ENCODE measurements around the gene DMRTC2. TPM values are rescaled to one million over a fixed set of nuclear protein-coding genes. Genes with fewer than 3 reads are reported as not detected.
A peak's percentile ranks its signal among the peaks of the same experiment; 100 is the strongest.

The DMRTC2 gene
- total and polyA plus RNA-seq, 2 of the 13 experiments (the other 11 are each of a cell fraction or from before 2014, with no cell fraction given), result not detected

- no peak for FAIRE-seq
- no peak for DNase-seq (ENCODE audit: low spot score)
- intact Hi-C loops (cut with micrococcal nuclease; ENCODE audit: unreplicated experiment) (no loop called here), in situ Hi-C loops (cut with HindIII; ENCODE audit: extremely low pct_ligation_motif_present, low pct_unique_long_range_greater_than_20kb) (loop anchor here (5.0 to 10.0 kb wide), 2 partner anchors 55 to 78 kb away; partner anchors contain the start of gene RABAC1)
- H3K27me3 ChIP-seq (ENCODE audit: control insufficient read depth in 1 of 2, insufficient read depth in 2 of 2, low read length in 2 of 2), result peaks cover 1 to 6% of the 10 kb centered on the region in 2 experiments; a peak in 3 of 5 replicates
- H3K4me2 ChIP-seq (ENCODE audit: low read depth, low read length), result no peak overlapping the region
- no peak overlapping the region for H3K4me3 ChIP-seq (replicated peaks in 1 of 3; ENCODE audit: insufficient read depth in 1 of 3, low read depth in 2 of 3, low read length in 3 of 3)
- TF ChIP-seq ZNF121 (CRISPR knock-in tag; IDR thresholded peaks at IDR 0.05) (0 out of 2 replicates have a peak, but pooled peaks have one; percentile 21), ZNF572 (CRISPR knock-in tag; IDR thresholded peaks at IDR 0.05) (no peak)
- peaks cover 36% of the 10 kb centered on the region for H3K4me1 ChIP-seq (ENCODE audit: insufficient read depth, low read length)
- H3K36me3 ChIP-seq (replicated peaks in 1 of 2; ENCODE audit: control insufficient read depth in 1 of 2, insufficient read depth in 2 of 2, low read length in 2 of 2), result no peaks in the 10 kb centered on the region
- 35% methylated on average over 7 of the region's 7 CpGs for whole genome bisulfite sequencing (ENCODE audit: low lambda C conversion rate)
- no peak overlapping the region for H2AFZ ChIP-seq (ENCODE audit: low read length)
- BruUV-seq (replicated peaks), result no TSS peak
- H4K20me1 ChIP-seq (ENCODE audit: insufficient read depth, low read length), result no peaks in the 10 kb centered on the region
- H3K27ac ChIP-seq (ENCODE audit: extremely low read length, insufficient read depth, low read length), result no peak overlapping the region
- no peak overlapping the region for H3K9ac ChIP-seq (ENCODE audit: insufficient read depth, low read depth, low read length)
- peaks cover 5% of the 10 kb centered on the region for H3K79me2 ChIP-seq (ENCODE audit: insufficient read depth, low read length)
- ATAC-seq, result no peak
- CTCF ChIA-PET (ENCODE audit: low intra/inter-chr PET ratio, low total read pairs), result no interaction called here
- H3K9me3 ChIP-seq (ENCODE audit: low read length), result no peaks in the 10 kb centered on the region
- POLR2A ChIA-PET, result no interaction called here
Observed at GRCh38 chr19:41879670-41880328, 35.0 kb downstream of the DMRTC2 start.

GRCh38 chr19:41880329-41880708, 35.5 kb downstream of the DMRTC2 start:
- ChIA-PET CTCF (ENCODE audit: low intra/inter-chr PET ratio, low total read pairs) (no interaction called here), POLR2A (no interaction called here)
- ATAC-seq, result no peak
- Histone ChIP-seq H3K79me2 (ENCODE audit: insufficient read depth, low read length) (peaks cover 10% of the 10 kb centered on the region), H3K4me3 (replicated peaks in 1 of 3; ENCODE audit: insufficient read depth in 1 of 3, low read depth in 2 of 3, low read length in 3 of 3) (no peak overlapping the region), H3K27me3 (ENCODE audit: control insufficient read depth in 1 of 2, insufficient read depth in 2 of 2, low read length in 2 of 2) (peaks cover 1 to 6% of the 10 kb centered on the region in 2 experiments; a peak in 3 of 5 replicates), H3K9me3 (ENCODE audit: low read length) (no peaks in the 10 kb centered on the region), H3K36me3 (replicated peaks in 1 of 2; ENCODE audit: control insufficient read depth in 1 of 2, insufficient read depth in 2 of 2, low read length in 2 of 2) (no peaks in the 10 kb centered on the region), H2AFZ (ENCODE audit: low read length) (no peak overlapping the region), H4K20me1 (ENCODE audit: insufficient read depth, low read length) (no peaks in the 10 kb centered on the region), H3K4me2 (ENCODE audit: low read depth, low read length) (no peak overlapping the region), H3K4me1 (ENCODE audit: insufficient read depth, low read length) (peaks cover 41% of the 10 kb centered on the region), H3K27ac (ENCODE audit: extremely low read length, insufficient read depth, low read length) (no peak overlapping the region), H3K9ac (ENCODE audit: insufficient read depth, low read depth, low read length) (no peak overlapping the region)
- in situ Hi-C loops (cut with HindIII; ENCODE audit: extremely low pct_ligation_motif_present, low pct_unique_long_range_greater_than_20kb), result loop anchor here (5.0 to 10.0 kb wide), 2 partner anchors 54 to 77 kb away; partner anchors contain the start of gene RABAC1
- DNase-seq (ENCODE audit: low spot score), result no peak
- no TSS peak for BruUV-seq (replicated peaks)
- no peak for FAIRE-seq
- intact Hi-C loops (cut with micrococcal nuclease; ENCODE audit: unreplicated experiment), result no loop called here
- 65% methylated on average over 5 of the region's 5 CpGs for WGBS (ENCODE audit: low lambda C conversion rate)
- TF ChIP-seq ZBTB42 (CRISPR knock-in tag; IDR thresholded peaks at IDR 0.05) (no peak), ZBTB37 (CRISPR knock-in tag; IDR thresholded peaks at IDR 0.05) (no peak), HINFP (CRISPR knock-in tag; IDR thresholded peaks at IDR 0.05; ENCODE audit: low read depth) (no peak), ZFP41 (CRISPR knock-in tag; IDR thresholded peaks at IDR 0.05; ENCODE audit: borderline replicate concordance) (no peak), ELF1 (CRISPR knock-in tag; IDR thresholded peaks at IDR 0.05) (no peak)
